HepG2 (cell line): ENCODE data around the gene TMEM131L. TPM values are rescaled to one million over a fixed set of nuclear protein-coding genes. Genes with fewer than 3 reads are reported as not detected.
A peak's percentile ranks its signal among the peaks of the same experiment; 100 is the strongest.

Source experiments
- AGO2 ChIP-seq: fragments of 200-400 bp; formaldehyde crosslinking; optimal IDR thresholded peaks from 2 replicates; pipeline ENCODE3; 2017; ENCODE audit warnings: mild to moderate bottlenecking, low read depth, low read length, moderate library complexity
- ARID5B ChIP-seq: IDR thresholded peaks from 2 replicates; pipeline ENCODE4 v1.4.0; 2020; ENCODE audit warnings: mild to moderate bottlenecking, missing genetic modification reagents
- CBFB ChIP-seq: sonication (generic); formaldehyde crosslinking; IDR thresholded peaks from 2 replicates; pipeline ENCODE4 v1.4.0; 2020; ENCODE audit warnings: missing genetic modification reagents
- CEBPB ChIP-seq: IDR thresholded peaks from 2 replicates; pipeline ENCODE4 v1.6.1; 2011; ENCODE audit warnings: low read depth, low read length, improper control_type of control experiment, borderline replicate concordance
- CREM ChIP-seq, 2 experiments: sonication (generic) in 1 of 2; formaldehyde crosslinking in 1 of 2; IDR thresholded peaks; 2 replicates each; pipeline versions ENCODE4 v1.4.0 to v1.6.1; 2016 to 2020; ENCODE audit warnings: antibody characterized with exemption in 1 of 2, mild to moderate bottlenecking in 1 of 2, missing genetic modification reagents in 1 of 2
- ELF4 ChIP-seq: sonication (generic); formaldehyde crosslinking; IDR thresholded peaks from 2 replicates; pipeline ENCODE4 v1.5.0; 2020; ENCODE audit warnings: missing genetic modification reagents, mild to moderate bottlenecking, moderate library complexity, borderline replicate concordance
- HIVEP1 ChIP-seq: sonication (generic); formaldehyde crosslinking; IDR thresholded peaks from 2 replicates; pipeline ENCODE4 v1.4.0; 2020; ENCODE audit warnings: mild to moderate bottlenecking, missing genetic modification reagents
- HNRNPL ChIP-seq: fragments of 200-400 bp; formaldehyde crosslinking; IDR thresholded peaks from 2 replicates; pipeline ENCODE4 v1.6.1; 2017; ENCODE audit warnings: mild to moderate bottlenecking, low read depth, low read length
- JDP2 ChIP-seq: sonication (generic); formaldehyde crosslinking; IDR thresholded peaks from 2 replicates; pipeline ENCODE4 v1.8.1; 2022; ENCODE audit warnings: missing genetic modification reagents, borderline replicate concordance
- LBX2 ChIP-seq: sonication (generic); formaldehyde crosslinking; IDR thresholded peaks from 2 replicates; pipeline ENCODE4 v1.5.0; 2020; ENCODE audit warnings: missing genetic modification reagents, mild to moderate bottlenecking, borderline replicate concordance
- MAF1 ChIP-seq: sonication (generic); formaldehyde crosslinking; IDR thresholded peaks from 2 replicates; pipeline ENCODE4 v1.5.0; 2020; ENCODE audit warnings: missing genetic modification reagents, borderline replicate concordance
- MXI1 ChIP-seq: IDR thresholded peaks from 3 replicates; pipeline ENCODE4 v1.6.1; 2012; ENCODE audit warnings: low read depth, low read length, inconsistent platforms, borderline replicate concordance
- NONO ChIP-seq, 2 experiments: fragments of 450-650 bp in 1 of 2; sonication (generic) in 1 of 2; formaldehyde crosslinking in 1 of 2; IDR thresholded peaks in 1 of 2; conservative IDR thresholded peaks in 1 of 2; 2 replicates each; pipeline versions ENCODE4 v1.6.1 to v1.8.0; 2017 to 2022; ENCODE audit warnings: mild to moderate bottlenecking in 1 of 2, missing genetic modification reagents in 1 of 2, moderate library complexity in 1 of 2
- SIX1 ChIP-seq: sonication (generic); formaldehyde crosslinking; IDR thresholded peaks from 2 replicates; pipeline ENCODE4 v1.4.0; 2020; ENCODE audit warnings: missing genetic modification reagents, borderline replicate concordance
- TBL1XR1 ChIP-seq: fragments of 150-350 bp; IDR thresholded peaks from 2 replicates; pipeline ENCODE4 v1.6.1; 2014; ENCODE audit warnings: borderline replicate concordance, low read length; ENCODE audit not compliant: partially characterized antibody
- ZHX1 ChIP-seq: sonication (generic); formaldehyde crosslinking; IDR thresholded peaks from 2 replicates; pipeline ENCODE4 v1.8.1; 2022; ENCODE audit warnings: low read depth, mild to moderate bottlenecking, missing genetic modification reagents
- ZSCAN25 ChIP-seq: sonication (generic); formaldehyde crosslinking; IDR thresholded peaks from 2 replicates; pipeline ENCODE4 v1.8.0; 2022; ENCODE audit warnings: mild to moderate bottlenecking, missing genetic modification reagents
- ZSCAN31 ChIP-seq: sonication (generic); formaldehyde crosslinking; IDR thresholded peaks from 2 replicates; pipeline ENCODE4 v1.5.0; 2020; ENCODE audit warnings: low read depth, mild to moderate bottlenecking, missing genetic modification reagents
- ZZZ3 ChIP-seq: sonication (generic); formaldehyde crosslinking; IDR thresholded peaks from 2 replicates; pipeline ENCODE4 v1.4.0; 2020; ENCODE audit warnings: missing genetic modification reagents, mild to moderate bottlenecking, borderline replicate concordance
- polyA plus RNA-seq, 8 experiments: library from polyadenylated mRNA; depleted of rRNA in 3 of 8; stranded (reverse) in 7 of 8; unstranded in 1 of 8; fragments of >200 nt; fragmentation: Illumina TruSeq in 4 of 8; extraction: Trizol in 4 of 8; gene quantifications; 2 replicates each; pipeline versions ENCODE4 v1.2.1 to v1.2.3, GENCODE V29; 2011 to 2016; ENCODE audit warnings: low read depth in 4 of 8, missing spikeins in 1 of 8, mixed read lengths in 1 of 8; ENCODE audit not compliant: insufficient read depth in 1 of 8
- total RNA-seq, 5 experiments: library from RNA; depleted of rRNA; stranded (reverse); fragments of >200 nt; fragmentation: Illumina TruSeq; extraction: Trizol; gene quantifications; 2 replicates each; pipeline ENCODE4 v1.2.3, GENCODE V29; 2016; ENCODE audit warnings: low read depth in 1 of 5
- TF ChIP-seq, protein P1 (sequence below): sonication (generic); formaldehyde crosslinking; IDR thresholded peaks from 2 replicates; pipeline ENCODE4 v1.4.0; 2020; ENCODE audit warnings: missing genetic modification reagents, borderline replicate concordance

Gene TMEM131L
- total and polyA plus RNA-seq, 2 of the 13 experiments (the other 11 are each of a cell fraction or from before 2014, with no cell fraction given): 2.2 to 4.5 TPM

DNA sequence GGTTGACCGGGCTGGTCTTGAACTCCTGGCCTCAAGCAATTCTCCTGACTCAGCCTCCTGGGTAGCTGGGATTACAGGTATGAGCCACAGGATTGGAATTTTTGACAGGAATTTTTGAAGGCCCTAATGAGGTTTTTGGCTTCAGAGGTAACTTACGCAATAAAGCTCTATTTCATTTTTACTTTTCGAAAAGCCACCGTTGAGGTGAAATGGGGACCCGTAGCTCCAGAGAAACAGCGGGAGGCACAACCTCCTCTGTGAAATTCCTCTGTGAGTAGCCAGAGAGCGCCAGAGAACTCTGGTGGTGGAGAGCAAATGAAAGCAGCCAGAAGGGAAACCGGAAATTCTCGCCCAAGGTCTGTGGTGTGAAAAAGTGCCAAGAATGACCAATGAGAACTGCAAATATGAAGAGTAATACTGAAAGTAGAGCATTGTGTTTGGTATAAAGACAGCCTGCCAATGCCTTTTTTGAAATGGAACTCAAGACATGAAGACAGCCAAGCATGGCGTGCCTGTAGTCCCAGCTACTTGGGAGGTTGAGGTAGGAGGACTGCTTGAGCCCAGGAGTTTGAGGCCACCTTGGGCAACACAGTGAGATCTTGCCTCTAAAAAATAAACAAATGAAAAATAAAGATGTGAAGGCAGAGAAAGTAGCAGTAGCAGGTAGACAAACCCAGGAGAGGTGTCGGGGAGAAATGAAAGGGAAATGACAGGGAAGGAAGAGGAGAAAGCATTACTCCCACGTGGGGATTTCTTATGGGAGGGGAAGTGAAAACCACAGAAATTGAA is 33.0 kb upstream of the TMEM131L start (continued):
- no peak for TF ChIP-seq ARID5B (CRISPR knock-in tag)
- TF ChIP-seq CEBPB: peak; percentile 77
- TF ChIP-seq HNRNPL: no peak
- no peak for TF ChIP-seq LBX2
- no peak for TF ChIP-seq MAF1
- TF ChIP-seq, protein P1, sequence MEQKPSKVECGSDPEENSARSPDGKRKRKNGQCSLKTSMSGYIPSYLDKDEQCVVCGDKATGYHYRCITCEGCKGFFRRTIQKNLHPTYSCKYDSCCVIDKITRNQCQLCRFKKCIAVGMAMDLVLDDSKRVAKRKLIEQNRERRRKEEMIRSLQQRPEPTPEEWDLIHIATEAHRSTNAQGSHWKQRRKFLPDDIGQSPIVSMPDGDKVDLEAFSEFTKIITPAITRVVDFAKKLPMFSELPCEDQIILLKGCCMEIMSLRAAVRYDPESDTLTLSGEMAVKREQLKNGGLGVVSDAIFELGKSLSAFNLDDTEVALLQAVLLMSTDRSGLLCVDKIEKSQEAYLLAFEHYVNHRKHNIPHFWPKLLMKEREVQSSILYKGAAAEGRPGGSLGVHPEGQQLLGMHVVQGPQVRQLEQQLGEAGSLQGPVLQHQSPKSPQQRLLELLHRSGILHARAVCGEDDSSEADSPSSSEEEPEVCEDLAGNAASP (CRISPR knock-in tag): peak; percentile 58
- no peak for TF ChIP-seq HIVEP1 (CRISPR knock-in tag)
- no peak for TF ChIP-seq CBFB (CRISPR knock-in tag)
- TF ChIP-seq AGO2: no peak
- no peak for TF ChIP-seq SIX1 (CRISPR knock-in tag)
- TF ChIP-seq TBL1XR1: no peak
- TF ChIP-seq ZHX1: no peak
- TF ChIP-seq ZSCAN25 (CRISPR knock-in tag): no peak
- TF ChIP-seq ZZZ3 (CRISPR knock-in tag): no peak
- no peak for TF ChIP-seq NONO (IDR thresholded peaks at IDR 0.05)
- TF ChIP-seq NONO (CRISPR knock-in tag; conservative IDR thresholded peaks at IDR 0.05): no peak
- TF ChIP-seq JDP2 (CRISPR knock-in tag): no peak
- no peak for TF ChIP-seq ELF4 (CRISPR knock-in tag)
- no peak for TF ChIP-seq MXI1
- TF ChIP-seq ZSCAN31: no peak
- TF ChIP-seq CREM (IDR thresholded peaks at IDR 0.05): no peak
- no peak for TF ChIP-seq CREM (CRISPR knock-in tag; IDR thresholded peaks at IDR 0.05)
